Hepatic stellate cell (primary cell): Measurements from ENCODE around the gene ZP1.
A peak's percentile ranks its signal among the peaks of the same experiment; 100 is the strongest.
"Not testable (repeated sequence)": the region's sequence is repeated elsewhere in the genome, so short reads cannot be mapped to it uniquely, and the experiment has no call there.

Experiments
- DNase-seq: peaks from one replicate; pipeline ENCODE4 v3.0.0; 2011; ENCODE audit warnings: low spot score

The ZP1 gene, protein sequence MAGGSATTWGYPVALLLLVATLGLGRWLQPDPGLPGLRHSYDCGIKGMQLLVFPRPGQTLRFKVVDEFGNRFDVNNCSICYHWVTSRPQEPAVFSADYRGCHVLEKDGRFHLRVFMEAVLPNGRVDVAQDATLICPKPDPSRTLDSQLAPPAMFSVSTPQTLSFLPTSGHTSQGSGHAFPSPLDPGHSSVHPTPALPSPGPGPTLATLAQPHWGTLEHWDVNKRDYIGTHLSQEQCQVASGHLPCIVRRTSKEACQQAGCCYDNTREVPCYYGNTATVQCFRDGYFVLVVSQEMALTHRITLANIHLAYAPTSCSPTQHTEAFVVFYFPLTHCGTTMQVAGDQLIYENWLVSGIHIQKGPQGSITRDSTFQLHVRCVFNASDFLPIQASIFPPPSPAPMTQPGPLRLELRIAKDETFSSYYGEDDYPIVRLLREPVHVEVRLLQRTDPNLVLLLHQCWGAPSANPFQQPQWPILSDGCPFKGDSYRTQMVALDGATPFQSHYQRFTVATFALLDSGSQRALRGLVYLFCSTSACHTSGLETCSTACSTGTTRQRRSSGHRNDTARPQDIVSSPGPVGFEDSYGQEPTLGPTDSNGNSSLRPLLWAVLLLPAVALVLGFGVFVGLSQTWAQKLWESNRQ

GRCh38 chr11:60866911-60867870 lies at the start of gene ZP1:
Gene ZP1 (plus strand): TSS chr11:60867542. CDS start chr11:60867562, 20 bp downstream.
- DNase-seq: no peak

DNA sequence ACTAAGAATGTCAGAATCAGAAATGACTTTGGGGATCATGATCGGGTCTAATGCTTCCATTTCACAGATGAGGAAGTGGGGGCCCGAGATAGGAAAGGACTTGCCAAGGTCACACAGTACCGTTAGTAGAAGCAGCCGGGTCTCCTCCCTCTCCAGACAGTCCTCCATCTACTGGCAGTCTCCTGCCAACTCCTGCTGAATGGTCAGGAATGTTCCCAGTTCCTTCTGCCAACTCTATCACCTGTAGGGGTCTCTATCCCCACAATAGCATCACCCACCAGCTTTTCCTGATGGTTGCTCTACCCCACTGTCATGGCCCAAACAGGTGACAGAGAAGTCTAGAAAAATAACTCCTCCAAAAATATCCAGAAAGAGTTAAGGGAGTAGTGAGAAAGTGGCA lies 49.3 kb upstream of the ZP1 start:
- no peak for DNase-seq

GRCh38 chr11:60821827-60822599 lies 45.3 kb upstream of the ZP1 start:
- DNase-seq: no peak

- not testable (repeated sequence) for DNase-seq
Measured at GRCh38 chr11:60823745-60824306, 43.5 kb upstream of the ZP1 start.

GRCh38 chr11:60825118-60825517 lies 42.2 kb upstream of the ZP1 start:
- DNase-seq: no peak

GRCh38 chr11:60825790-60826189 lies 41.6 kb upstream of the ZP1 start:
- no peak for DNase-seq

GRCh38 chr11:60830478-60831142 lies 36.7 kb upstream of the ZP1 start:
- DNase-seq: no peak

DNA sequence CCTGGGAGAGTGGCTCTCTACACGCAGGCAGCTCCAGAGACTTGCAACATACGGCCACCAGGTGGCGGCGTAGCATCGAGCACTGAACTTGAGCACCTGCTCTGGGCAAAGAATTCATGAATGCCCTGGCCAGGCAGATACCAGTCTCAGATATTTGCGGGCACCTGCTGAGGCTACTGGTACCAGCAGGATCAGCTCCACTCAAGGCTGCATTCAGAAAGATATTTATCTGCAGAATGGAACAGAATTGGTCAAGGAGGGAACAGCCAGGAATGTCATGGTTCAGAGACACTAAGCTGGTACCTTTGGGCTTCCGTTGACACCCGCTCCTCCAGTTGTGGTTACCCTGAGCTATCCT lies 36.2 kb upstream of the ZP1 start:
- peak; percentile 79 for DNase-seq

- no peak for DNase-seq
Measured at GRCh38 chr11:60831501-60832079, 35.8 kb upstream of the ZP1 start.

- DNase-seq: no peak
Measured at GRCh38 chr11:60834742-60835533, 32.4 kb upstream of the ZP1 start.

- DNase-seq: no peak
Measured at GRCh38 chr11:60835534-60835846, 31.9 kb upstream of the ZP1 start.

DNA sequence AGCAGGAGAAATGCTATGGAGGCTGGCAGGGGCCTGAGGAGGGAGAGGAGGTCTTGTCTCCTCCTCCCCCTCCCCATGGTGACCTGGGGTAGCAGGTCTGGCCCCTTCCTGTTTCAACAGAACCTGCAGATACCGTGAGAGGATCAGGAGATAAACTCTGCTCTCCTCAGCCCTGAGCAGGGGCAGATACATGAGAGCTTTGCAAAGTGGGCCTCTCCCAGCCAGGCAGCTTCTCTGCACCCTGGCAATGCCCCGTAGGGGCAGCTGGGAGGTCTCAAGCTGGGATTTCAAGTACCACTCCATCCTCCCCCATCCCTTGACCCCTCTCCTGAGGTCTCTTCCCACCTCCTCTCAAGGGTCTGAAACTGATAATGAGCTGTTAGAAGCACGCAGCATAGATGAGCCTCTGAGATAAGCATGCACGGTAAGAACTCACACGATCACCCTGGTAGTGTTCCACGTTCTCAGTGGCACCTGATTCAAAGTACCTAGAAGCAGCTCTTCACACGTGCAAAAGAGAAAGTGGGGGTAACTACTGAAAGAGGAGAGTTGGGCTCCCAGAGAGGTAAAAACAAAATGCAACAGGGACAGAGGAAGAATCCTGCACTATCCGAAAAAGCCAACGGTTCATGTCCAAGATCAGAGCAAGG lies 30.4 kb upstream of the ZP1 start:
- no peak for DNase-seq

GRCh38 chr11:60838132-60838531 lies 29.2 kb upstream of the ZP1 start:
- DNase-seq: no peak

DNA sequence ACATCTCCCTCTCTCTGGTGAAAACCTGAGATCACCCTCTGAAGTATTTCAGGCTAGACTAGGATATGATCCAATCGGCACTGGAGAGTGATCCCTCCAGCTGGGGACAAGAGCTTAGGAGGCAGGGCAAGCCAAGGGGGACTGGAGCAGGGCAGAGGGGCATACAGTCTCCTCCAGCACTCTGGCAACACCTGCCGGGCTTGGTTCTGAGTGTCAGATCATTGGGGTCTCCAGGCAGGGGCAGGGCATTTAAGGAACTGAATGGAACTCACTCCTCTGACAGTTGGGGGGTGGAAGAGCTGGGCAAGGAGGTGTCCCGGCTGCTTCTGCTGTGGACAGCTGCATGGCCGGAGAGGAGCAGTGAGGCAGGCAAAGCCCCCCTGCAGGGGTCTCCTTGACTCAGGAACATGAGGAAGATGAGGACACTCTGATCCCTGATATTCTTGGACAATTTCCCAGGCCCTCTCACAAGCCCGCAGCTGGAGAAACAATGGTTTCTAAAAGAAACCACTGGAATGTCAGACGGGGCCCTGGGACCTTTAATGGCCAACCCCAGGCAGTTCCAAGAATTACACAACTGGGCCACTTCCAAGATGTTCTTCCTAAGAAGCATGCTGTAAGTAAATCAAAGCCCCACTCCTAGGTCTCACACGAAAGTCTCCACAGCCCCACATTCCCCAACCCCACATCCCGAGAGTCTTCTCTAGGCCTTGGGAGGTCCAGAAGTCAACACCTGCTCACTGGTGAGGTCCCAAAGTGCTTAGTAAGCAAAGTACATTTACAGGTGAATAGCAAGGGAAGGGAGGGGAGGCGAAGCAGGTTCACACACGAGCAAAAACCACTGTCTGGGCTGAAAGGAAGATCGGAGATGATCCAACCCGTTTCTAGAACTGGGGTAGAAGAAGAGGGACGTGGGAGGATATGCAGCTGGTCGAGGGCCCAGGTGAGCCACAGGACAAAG lies 26.6 kb upstream of the ZP1 start:
- peak; percentile 92 for DNase-seq

GRCh38 chr11:60841797-60842667 lies 25.3 kb upstream of the ZP1 start, which contains the start of gene CCDC86:
Gene CCDC86 (plus strand): TSS chr11:60842113. CDS start chr11:60842125, 12 bp downstream.
- DNase-seq: peak; percentile 99

DNA sequence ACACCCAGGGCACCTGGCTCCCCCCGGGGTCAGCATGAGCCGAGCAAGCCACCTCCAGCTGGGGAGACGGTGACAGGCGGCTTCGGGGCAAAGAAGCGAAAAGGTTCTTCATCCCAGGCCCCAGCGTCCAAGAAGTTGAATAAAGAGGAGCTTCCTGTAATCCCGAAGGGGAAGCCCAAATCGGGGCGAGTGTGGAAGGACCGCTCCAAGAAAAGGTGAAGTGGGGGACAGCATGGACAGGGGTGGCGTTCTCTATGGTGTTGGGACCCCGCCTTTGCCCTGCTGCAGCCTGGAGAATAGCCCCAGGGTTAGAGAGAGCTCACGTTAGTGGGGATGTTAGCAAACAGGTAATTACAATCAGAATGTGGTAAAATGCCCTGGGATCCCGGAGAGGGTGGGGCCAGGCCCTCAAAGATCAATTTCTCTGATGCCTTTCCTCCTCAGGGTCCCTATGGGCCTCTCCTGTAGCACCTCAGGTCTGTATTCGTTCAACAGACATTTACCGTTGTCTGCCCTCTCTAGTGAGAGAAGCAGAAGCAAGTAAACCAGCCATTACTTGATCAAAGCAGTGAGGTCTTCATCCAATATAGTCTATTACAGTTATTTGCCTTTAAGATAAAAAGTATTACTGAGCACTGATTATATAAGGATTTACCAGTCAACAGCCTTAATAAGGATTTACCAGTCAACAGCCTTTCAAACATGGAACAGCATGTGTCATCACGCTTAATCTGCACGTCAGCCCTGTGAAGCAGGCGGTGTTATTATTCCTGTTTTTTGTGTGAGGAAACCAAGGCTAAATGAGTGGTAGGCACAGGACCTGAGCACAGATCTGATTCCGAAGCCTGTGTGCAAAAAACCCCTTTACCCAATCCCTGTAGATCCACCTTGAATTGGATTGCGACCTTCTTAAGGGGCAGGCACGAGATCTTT lies 24.4 kb upstream of the ZP1 start:
- DNase-seq: no peak
